ENCODE results near the gene SORCS2. TPM values are rescaled to one million over a fixed set of nuclear protein-coding genes. Genes with fewer than 3 reads are reported as not detected.

Gene SORCS2
- total and polyA plus RNA-seq, 8 donors, result 4.6 to 9.7 (median 7.2) TPM

DNA sequence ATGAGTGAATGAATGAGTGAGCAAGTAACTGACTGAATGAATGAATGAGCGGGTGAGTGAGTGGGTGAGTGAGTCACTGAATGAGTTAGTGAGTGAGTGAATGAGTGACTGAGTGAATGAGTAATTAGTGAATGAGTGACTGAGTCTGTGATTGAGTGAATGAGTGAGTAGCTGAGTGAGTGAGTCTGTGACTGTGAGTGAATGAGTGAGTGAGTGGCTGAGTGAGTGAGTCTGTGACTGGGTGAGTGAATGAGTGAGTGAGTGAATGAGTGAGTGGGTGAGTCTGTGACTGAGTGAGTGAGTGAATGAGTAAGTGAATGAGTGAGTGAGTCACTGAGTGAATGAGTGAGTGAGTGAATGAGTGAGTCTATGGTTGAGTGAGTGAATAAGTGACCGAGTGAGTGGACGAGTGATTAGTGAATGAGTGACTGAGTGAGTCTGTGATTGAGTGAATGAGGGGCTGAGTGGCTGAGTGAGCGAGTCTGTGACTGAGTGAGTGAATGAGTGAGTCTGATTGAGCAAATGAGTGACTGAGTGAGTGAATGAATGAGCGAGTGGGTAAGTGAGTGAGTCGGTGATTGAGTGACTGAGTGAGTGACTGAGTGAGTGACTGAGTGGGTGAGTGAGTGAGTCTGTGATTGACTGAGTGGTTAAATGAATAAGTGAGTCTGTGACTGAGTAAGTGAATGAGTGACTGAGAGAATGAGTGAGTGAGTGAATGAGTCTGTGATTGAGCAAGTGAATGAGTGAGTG is 465.4 kb downstream of the SORCS2 start:
- Histone ChIP-seq H3K9me3 (no peaks in the 10 kb centered on the region), H3K4me3 (no peak overlapping the region), H3K27me3 (peaks cover 0 to 29% of the 10 kb centered on the region in 2 donors), H3K36me3 (no peaks in the 10 kb centered on the region), H3K4me1 (peaks cover 0 to 21% of the 10 kb centered on the region in 2 donors), H3K27ac (no peak overlapping the region)
- no peak for TF ChIP-seq CTCF (IDR thresholded peaks at IDR 0.05)
- DNase-seq (no peak), ATAC-seq (no peak)
- intact Hi-C loops (cut with DNase I), result no loop called here

DNA sequence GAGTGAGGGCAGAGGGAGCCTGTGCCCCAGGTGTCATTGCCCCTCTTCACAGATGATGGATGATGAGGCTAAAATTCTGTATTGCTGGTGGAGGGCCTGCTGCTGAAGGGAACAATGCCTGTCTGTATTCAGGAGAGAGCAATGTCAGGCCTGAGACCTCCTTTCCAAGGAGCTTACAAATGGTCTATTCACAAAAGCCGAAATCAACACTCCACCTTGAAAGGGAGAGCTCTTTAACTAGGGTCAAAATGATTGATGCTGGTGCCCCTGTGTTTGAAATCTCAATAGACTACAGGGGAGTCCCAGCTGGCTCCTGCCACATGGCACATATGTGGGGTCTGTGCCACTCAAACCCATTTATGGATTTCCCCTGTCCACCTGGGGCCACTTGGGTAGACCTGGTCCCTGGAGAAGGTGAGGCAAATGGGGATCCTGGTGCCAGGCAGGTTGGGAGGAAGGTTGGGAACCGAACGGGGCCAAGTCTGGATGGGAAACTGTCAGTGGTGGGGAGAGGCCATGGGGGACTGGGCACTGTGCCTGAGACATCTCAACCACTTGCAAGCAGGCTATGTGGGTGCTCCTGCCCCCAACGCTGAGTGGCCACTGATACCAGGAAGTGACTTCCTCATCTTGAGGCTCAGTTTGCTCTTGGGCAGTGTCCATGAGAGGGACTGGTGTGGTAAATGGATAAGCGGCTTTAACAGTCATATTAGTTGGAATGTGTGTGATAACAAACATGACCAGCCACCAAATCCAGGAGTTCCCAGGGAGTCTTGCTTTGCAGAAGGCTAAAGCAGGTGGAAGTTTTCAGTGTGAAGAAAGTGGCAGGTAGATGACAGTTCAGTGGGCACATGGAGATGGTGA is 466.2 kb downstream of the SORCS2 start:
- H3K27ac ChIP-seq, result no peak overlapping the region
- H3K4me1 ChIP-seq, result peaks cover 0 to 13% of the 10 kb centered on the region in 2 donors
- no peaks in the 10 kb centered on the region for H3K9me3 ChIP-seq
- TF ChIP-seq CTCF (IDR thresholded peaks at IDR 0.05), result no peak
- intact Hi-C loops (cut with DNase I), result no loop called here
- H3K4me3 ChIP-seq, result no peak overlapping the region
- H3K27me3 ChIP-seq, result peaks cover 0 to 26% of the 10 kb centered on the region in 2 donors
- H3K36me3 ChIP-seq, result no peaks in the 10 kb centered on the region
- DNase-seq (no peak), ATAC-seq (no peak)

- Histone ChIP-seq H3K27me3 (peaks cover 0 to 17% of the 10 kb centered on the region in 2 donors), H3K36me3 (peaks cover 0 to 5% of the 10 kb centered on the region in 2 donors), H3K4me3 (no peak overlapping the region), H3K9me3 (no peaks in the 10 kb centered on the region), H3K27ac (no peak overlapping the region), H3K4me1 (peaks cover 0 to 3% of the 10 kb centered on the region in 2 donors)
- no peak for TF ChIP-seq CTCF (IDR thresholded peaks at IDR 0.05)
- intact Hi-C loops (cut with DNase I), result no loop called here
- DNase-seq (no peak), ATAC-seq (no peak)
These were observed 467.3 kb downstream of the SORCS2 start for GRCh38 chr4:7659429-7660175.

DNA sequence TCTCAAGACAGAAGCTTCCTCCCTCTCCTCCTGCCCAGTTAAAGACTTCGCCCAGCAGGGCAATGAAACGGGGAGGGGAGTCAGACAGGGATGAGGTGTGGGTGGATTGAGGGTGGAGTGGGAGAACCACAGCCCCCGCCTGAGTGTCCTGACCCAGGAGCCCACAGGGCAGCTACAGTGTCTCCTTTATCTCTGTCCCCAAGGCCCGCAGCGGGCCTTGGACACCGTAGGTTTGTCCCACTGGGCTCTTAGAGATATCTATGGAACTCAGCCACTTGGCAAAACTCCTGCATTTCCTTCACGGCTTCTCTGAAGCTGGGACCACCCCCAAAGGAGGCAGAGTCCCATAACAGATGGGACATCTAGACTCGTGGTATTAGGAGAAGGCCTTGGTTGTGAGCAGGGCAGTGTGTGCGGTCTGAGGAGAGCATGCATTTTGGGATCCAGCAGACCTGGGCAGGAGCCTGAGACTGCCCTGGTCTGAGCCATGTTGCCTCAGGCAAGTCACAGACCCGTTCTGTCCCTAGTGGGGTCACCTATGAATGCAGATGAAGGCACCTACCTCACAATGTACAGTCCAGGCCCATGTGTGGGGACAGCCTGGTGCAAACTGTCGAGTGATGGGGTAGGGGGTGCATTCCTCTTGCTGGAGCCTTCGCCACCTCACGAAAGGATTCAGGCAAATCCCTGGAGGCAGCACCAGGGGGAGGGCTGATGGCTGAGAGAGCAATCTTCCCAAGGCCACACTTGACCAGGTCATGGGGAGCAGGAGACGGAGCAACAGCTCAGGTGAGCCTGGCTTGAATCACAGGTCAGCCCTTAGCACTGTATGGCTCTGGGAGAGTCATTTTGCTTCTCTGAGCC is 468.1 kb downstream of the SORCS2 start:
- no peak overlapping the region for H3K27ac ChIP-seq
- H3K4me1 ChIP-seq, result no peaks in the 10 kb centered on the region
- DNase-seq (peak in 2 of 4 donors; percentile 32 to 56), ATAC-seq (no peak)
- intact Hi-C loops (cut with DNase I), result no loop called here
- H3K9me3 ChIP-seq, result no peaks in the 10 kb centered on the region
- H3K4me3 ChIP-seq, result no peak overlapping the region
- peaks cover 0 to 8% of the 10 kb centered on the region in 2 donors for H3K27me3 ChIP-seq
- TF ChIP-seq CTCF (IDR thresholded peaks at IDR 0.05), result no peak
- peaks cover 0 to 5% of the 10 kb centered on the region in 2 donors for H3K36me3 ChIP-seq

Data from left lung (tissue), 10 donors.